A549 (cell line): Measurements from ENCODE around the gene NSD1. TPM values are rescaled to one million over a fixed set of nuclear protein-coding genes. Genes with fewer than 3 reads are reported as not detected.

ENCODE experiments used
- ATAC-seq, 2 experiments: fragments of 200-7000 bp in 1 of 2; fragments of >200 bp in 1 of 2; cut with Nextera tagmentation in 1 of 2; cut with Tn5 transposase in 1 of 2; 3 replicates each; pipeline versions ENCODE4 v1.8.0 to v1.9.1; 2018 to 2020; ENCODE audit warnings: mild to moderate bottlenecking in 1 of 2, moderate library complexity in 1 of 2
- CTCF ChIA-PET: fragments of 300-600 bp; sonication (Branson Sonifier 250); formaldehyde crosslinking; extraction: SDS; loops from one replicate; lab custom pipeline; 2021; ENCODE audit warnings: antibody characterized with exemption, inconsistent platforms; lab: Yijun Ruan, JAX
- POLR2A ChIA-PET: fragments of 350-600 bp; formaldehyde crosslinking; extraction: SDS; loops from one replicate; lab custom pipeline; 2021; ENCODE audit warnings: antibody characterized with exemption, inconsistent platforms; lab: Yijun Ruan, JAX
- DNase-seq, 2 experiments: peaks; one replicate each; pipeline versions ENCODE4 v3.0.0 to v3.0.0-alpha.2; 2011 to 2016; ENCODE audit warnings: low read depth in 1 of 2, low spot score in 1 of 2
- FAIRE-seq: peaks from 2 replicates; lab custom pipeline; 2011; peaks lifted over from hg19 to GRCh38; lab: Jason Lieb, UNC
- H3K27ac ChIP-seq, 2 experiments: fragments of >200 bp; sonication (Bioruptor Twin); formaldehyde crosslinking; 3 replicates each; pipeline ENCODE4 v1.5.1; 2016 to 2017
- H3K4me1 ChIP-seq: fragments of >200 bp; sonication (Bioruptor Twin); formaldehyde crosslinking; 3 replicates; pipeline ENCODE4 v1.6.1; 2016
- H3K4me2 ChIP-seq: fragments of >200 bp; sonication (Bioruptor Twin); formaldehyde crosslinking; 3 replicates; pipeline ENCODE4 v1.6.1; 2016
- H3K4me3 ChIP-seq: fragments of >200 bp; sonication (Bioruptor Twin); formaldehyde crosslinking; 3 replicates; pipeline ENCODE4 v1.5.1; 2016
- H3K9me3 ChIP-seq: fragments of >200 bp; sonication (Bioruptor Twin); formaldehyde crosslinking; 3 replicates; pipeline ENCODE4 v1.6.1; 2016
- BCL3 ChIP-seq: fragments of >200 bp; sonication (Bioruptor Twin); formaldehyde crosslinking; IDR thresholded peaks from 3 replicates; pipeline ENCODE4 v1.6.1; 2016
- CBX2 ChIP-seq: fragments of 200-600 bp; sonication (generic); IDR thresholded peaks from 2 replicates; pipeline ENCODE4 v1.6.1; 2016; ENCODE audit warnings: low read depth, mild to moderate bottlenecking, borderline replicate concordance
- CEBPB ChIP-seq, 2 experiments: fragments of >200 bp in 1 of 2; sonication (Bioruptor Twin) in 1 of 2; formaldehyde crosslinking in 1 of 2; IDR thresholded peaks; 2 replicates each; pipeline ENCODE4 v1.6.1; 2012 to 2016
- CTCF ChIP-seq: fragments of >200 bp; sonication (Bioruptor Twin); formaldehyde crosslinking; IDR thresholded peaks from 3 replicates; pipeline ENCODE4 v1.5.1; 2016
- EHF ChIP-seq: fragments of 250-450 bp; sonication (Bioruptor Pico); IDR thresholded peaks from 2 replicates; pipeline ENCODE4 v1.5.0; 2020; ENCODE audit warnings: mild to moderate bottlenecking
- EHMT2 ChIP-seq: fragments of 200-600 bp; sonication (generic); IDR thresholded peaks from 2 replicates; pipeline ENCODE4 v1.6.1; 2016; ENCODE audit warnings: antibody characterized with exemption, low read depth, mild to moderate bottlenecking, moderate library complexity
- ELK1 ChIP-seq: fragments of 150-350 bp; IDR thresholded peaks from 2 replicates; pipeline ENCODE4 v1.6.1; 2014; ENCODE audit warnings: low read depth, mild to moderate bottlenecking, low read length
- FOSL2 ChIP-seq, 2 experiments: fragments of 450-650 bp in 1 of 2; fragments of >200 bp in 1 of 2; sonication (Bioruptor Twin) in 1 of 2; formaldehyde crosslinking; IDR thresholded peaks; 2 replicates each; pipeline versions ENCODE4 v1.5.0 to v1.6.1; 2016 to 2020; ENCODE audit warnings: mild to moderate bottlenecking in 1 of 2, moderate library complexity in 1 of 2
- FOXS1 ChIP-seq: fragments of 250-450 bp; sonication (Bioruptor Pico); IDR thresholded peaks from 2 replicates; pipeline ENCODE4 v1.5.0; 2020; ENCODE audit warnings: mild to moderate bottlenecking, moderate library complexity
- HOXB5 ChIP-seq: fragments of 250-450 bp; sonication (Bioruptor Pico); IDR thresholded peaks from 2 replicates; pipeline ENCODE4 v1.5.0; 2020; ENCODE audit warnings: mild to moderate bottlenecking, moderate library complexity
- MAFK ChIP-seq: fragments of 450-650 bp; IDR thresholded peaks from 2 replicates; pipeline ENCODE4 v1.6.1; 2014; ENCODE audit not compliant: partially characterized antibody
- MAX ChIP-seq: IDR thresholded peaks from 2 replicates; pipeline ENCODE4 v1.6.1; 2012
- MYC ChIP-seq: IDR thresholded peaks from 2 replicates; pipeline ENCODE4 v1.6.1; 2012; ENCODE audit warnings: mild to moderate bottlenecking, inconsistent platforms, low read length, improper control_type of control experiment, borderline replicate concordance
- NFE2L2 ChIP-seq: fragments of 150-350 bp; conservative IDR thresholded peaks from 2 replicates; pipeline ENCODE4 v1.6.1; 2014; ENCODE audit warnings: low read length
- NR3C1 ChIP-seq: fragments of >200 bp; sonication (Bioruptor Twin); formaldehyde crosslinking; IDR thresholded peaks from 3 replicates; pipeline ENCODE4 v1.6.1; 2017
- PHF8 ChIP-seq: fragments of 200-600 bp; sonication (generic); IDR thresholded peaks from 2 replicates; pipeline ENCODE4 v1.6.1; 2016; ENCODE audit warnings: low read depth, mild to moderate bottlenecking, antibody characterized with exemption, moderate library complexity, borderline replicate concordance
- RFX5 ChIP-seq: fragments of 450-650 bp; IDR thresholded peaks from 2 replicates; pipeline ENCODE4 v1.7.1; 2014; ENCODE audit warnings: antibody characterized with exemption, mild to moderate bottlenecking, moderate library complexity
- RNF2 ChIP-seq: fragments of 200-600 bp; sonication (generic); IDR thresholded peaks from 2 replicates; pipeline ENCODE4 v1.6.1; 2016; ENCODE audit warnings: low read depth, mild to moderate bottlenecking, antibody characterized with exemption, moderate library complexity, borderline replicate concordance
- SMC3 ChIP-seq: fragments of >200 bp; sonication (Bioruptor Twin); formaldehyde crosslinking; IDR thresholded peaks from 3 replicates; pipeline ENCODE4 v1.6.1; 2018; ENCODE audit warnings: inconsistent platforms
- TFCP2L1 ChIP-seq: fragments of 250-450 bp; sonication (Bioruptor Pico); IDR thresholded peaks from 2 replicates; pipeline ENCODE4 v1.5.0; 2021; ENCODE audit warnings: mild to moderate bottlenecking
- TP53 ChIP-seq: fragments of 250-450 bp; sonication (Bioruptor Pico); IDR thresholded peaks from 2 replicates; pipeline ENCODE4 v1.5.0; 2021; ENCODE audit warnings: mild to moderate bottlenecking, moderate library complexity
- ZFP36 ChIP-seq: fragments of 450-650 bp; IDR thresholded peaks from 2 replicates; pipeline ENCODE4 v1.6.1; 2014; ENCODE audit warnings: borderline replicate concordance; ENCODE audit not compliant: partially characterized antibody
- WGBS: methylation state at CpG from one replicate; pipeline ENCODE4 v1.1.6; 2017; ENCODE audit errors: missing lambda C conversion rate; 5-methylcytosine and 5-hydroxymethylcytosine counted together
- polyA plus RNA-seq, 4 experiments: library from polyadenylated mRNA; depleted of rRNA in 3 of 4; stranded (reverse); fragments of >200 nt; fragmentation: RNase III in 1 of 4; extraction: RNeasy Plus Mini Kit Qiagen cat#74134 plus additional on column Dnase treatment in 1 of 4; gene quantifications; 2 replicates in 3 of 4; 3 replicates in 1 of 4; pipeline ENCODE4 v1.2.3, GENCODE V29; 2011 to 2017

Gene NSD1
- polyA plus RNA-seq, 2 of the 4 experiments (the other 2 are of a cell fraction) = 16.3 to 38.2 TPM

GRCh38 chr5:177271113-177271512 is 137.5 kb downstream of the NSD1 start (continued):
- no peak for TF ChIP-seq RNF2
- no peak for TF ChIP-seq NFE2L2
- no peak for TF ChIP-seq TP53 (CRISPR knock-in tag)
- no peak for TF ChIP-seq EHF (CRISPR knock-in tag)
- TF ChIP-seq, all 56 proteins: peak for 0

GRCh38 chr5:177275883-177276282 is 142.3 kb downstream of the NSD1 start:
- Histone ChIP-seq H3K4me3 (no peak overlapping the region), H3K9me3 (no peaks in the 10 kb centered on the region), H3K4me1 (no peaks in the 10 kb centered on the region), H3K4me2 (no peak overlapping the region), H3K27ac (no peak overlapping the region)
- TF ChIP-seq TFCP2L1 (CRISPR knock-in tag) (no peak), ELK1 (no peak), EHMT2 (no peak), MYC (no peak), NR3C1 (no peak), MAFK (no peak), RFX5 (no peak), BCL3 (no peak)
- CTCF ChIA-PET = no interaction called here
- DNase-seq (no peak), FAIRE-seq (no peak), ATAC-seq (no peak)
- WGBS = 95% methylated on average over 6 of the region's 6 CpGs
- POLR2A ChIA-PET = no interaction called here

GRCh38 chr5:177276886-177277285 is 143.3 kb downstream of the NSD1 start:
- FAIRE-seq = no peak
- WGBS = 51% methylated on average over 1 of the region's 1 CpG
- DNase-seq = no peak
- no peak overlapping the region for H3K27ac ChIP-seq
- ChIA-PET CTCF (interaction anchor here (0.6 kb wide), 1 partner anchor 121 kb away, joined by 3 read pairs; no protein-coding TSS in a partner anchor), POLR2A (no interaction called here)
- no peak for ATAC-seq
- H3K4me1 ChIP-seq = no peaks in the 10 kb centered on the region
- TF ChIP-seq CTCF = no peak
- TF ChIP-seq ZFP36 = no peak
- no peak for TF ChIP-seq FOXS1
- TF ChIP-seq, all 56 proteins: peak for 0
- Histone ChIP-seq H3K4me3 (no peak overlapping the region), H3K4me2 (no peak overlapping the region), H3K9me3 (no peaks in the 10 kb centered on the region)

GRCh38 chr5:177288191-177288590 is 154.6 kb downstream of the NSD1 start:
- no peak for FAIRE-seq
- POLR2A ChIA-PET = no interaction called here
- H3K9me3 ChIP-seq = no peaks in the 10 kb centered on the region

More at GRCh38 chr5:177288191-177288590, 154.6 kb downstream of the NSD1 start:
- no peak for ATAC-seq
- Histone ChIP-seq H3K4me1 (no peaks in the 10 kb centered on the region), H3K4me3 (no peak overlapping the region), H3K27ac (no peak overlapping the region), H3K4me2 (no peak overlapping the region)
- DNase-seq = no peak
- WGBS = 89% methylated on average over 2 of the region's 2 CpGs
- CTCF ChIA-PET = interaction anchor here (2.2 kb wide), 1 partner anchor 22 kb away, joined by 6 read pairs; no protein-coding TSS in a partner anchor
- TF ChIP-seq MAX (no peak), CEBPB (IDR thresholded peaks at IDR 0.05) (no peak), PHF8 (no peak), HOXB5 (no peak), TFCP2L1 (CRISPR knock-in tag) (no peak), SMC3 (no peak), FOSL2 (IDR thresholded peaks at IDR 0.05) (no peak), FOSL2 (CRISPR knock-in tag; IDR thresholded peaks at IDR 0.05) (no peak), ELK1 (no peak), RNF2 (no peak), CBX2 (no peak)
